HG03097 (cell line): Measurements from ENCODE around the gene RRAGD.

Experiments
- ATAC-seq: cut with Tn5 transposase; IDR thresholded peaks from one replicate; pipeline ENCODE4 v1.9.1; 2021; ENCODE audit not compliant: unreplicated experiment, low FRiP score

Gene RRAGD

DNA sequence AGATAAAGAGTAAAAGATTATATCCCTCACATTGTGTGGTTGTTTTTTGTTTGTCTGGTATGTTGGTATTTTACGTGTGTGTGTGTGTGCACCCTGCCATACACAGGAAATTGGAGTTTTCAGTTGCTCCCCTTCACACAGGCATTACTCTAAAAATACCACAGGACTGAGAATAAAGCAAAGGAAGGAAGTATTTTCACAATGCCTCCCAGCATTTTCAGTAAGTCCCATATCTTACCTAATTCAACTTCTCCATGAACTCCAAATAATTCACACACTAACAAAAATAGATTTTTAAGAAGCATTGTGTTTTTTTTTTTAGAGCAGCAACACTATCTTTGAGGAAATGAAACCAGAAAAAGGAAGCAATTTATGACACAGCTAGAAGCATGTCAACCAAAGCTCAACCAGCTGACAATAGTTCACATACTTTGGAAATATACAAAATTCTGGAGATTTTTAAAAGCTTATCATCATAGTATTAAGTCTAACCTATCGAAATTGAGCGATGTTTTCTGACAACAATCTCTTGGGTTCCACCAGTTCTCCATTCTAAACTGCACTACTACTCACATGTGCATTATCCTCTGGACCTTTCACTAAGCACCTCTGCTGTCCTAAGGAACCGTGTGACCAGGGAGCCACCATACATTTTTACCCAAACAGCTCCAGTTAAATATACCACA, 61.6 kb downstream of the RRAGD start:
- ATAC-seq = peak; percentile 28

DNA sequence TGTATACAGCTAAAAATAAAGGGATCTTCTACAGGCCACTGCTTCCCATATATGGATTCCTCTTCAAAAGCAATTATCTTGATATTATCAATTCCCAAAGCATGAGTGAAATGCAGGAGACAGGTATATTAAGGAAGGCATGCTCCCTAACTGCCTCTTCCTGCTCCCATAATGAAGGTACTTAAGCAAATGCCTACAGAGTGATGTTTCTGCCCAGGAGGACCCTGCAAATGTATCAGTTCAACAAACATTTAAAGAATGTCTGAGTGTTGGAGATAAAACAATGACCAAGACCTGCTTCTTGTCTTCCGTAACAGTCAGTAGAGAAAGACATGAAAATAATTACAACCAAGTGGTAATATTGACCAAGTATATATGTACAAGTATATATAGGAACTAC, 63.7 kb downstream of the RRAGD start:
- no peak for ATAC-seq

DNA sequence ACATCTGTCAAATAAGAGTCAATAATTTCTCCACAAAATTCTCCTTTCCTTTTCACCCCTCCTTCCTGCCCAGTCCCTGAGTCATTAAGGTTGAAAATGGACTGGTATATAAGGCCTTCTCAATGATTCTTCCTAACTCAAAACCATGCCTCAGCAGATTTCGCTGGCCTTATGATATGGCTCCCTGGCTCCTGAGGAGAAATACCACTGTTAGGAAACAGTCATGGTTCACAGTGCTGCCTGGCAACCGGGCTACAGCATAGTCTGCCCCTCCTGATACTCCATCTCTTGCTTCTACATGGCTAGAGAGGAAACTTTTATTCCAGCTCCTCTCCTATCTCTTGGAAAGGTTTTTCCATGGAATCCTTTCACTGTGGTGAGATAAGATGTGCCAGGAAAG, 64.2 kb downstream of the RRAGD start:
- no peak for ATAC-seq

DNA sequence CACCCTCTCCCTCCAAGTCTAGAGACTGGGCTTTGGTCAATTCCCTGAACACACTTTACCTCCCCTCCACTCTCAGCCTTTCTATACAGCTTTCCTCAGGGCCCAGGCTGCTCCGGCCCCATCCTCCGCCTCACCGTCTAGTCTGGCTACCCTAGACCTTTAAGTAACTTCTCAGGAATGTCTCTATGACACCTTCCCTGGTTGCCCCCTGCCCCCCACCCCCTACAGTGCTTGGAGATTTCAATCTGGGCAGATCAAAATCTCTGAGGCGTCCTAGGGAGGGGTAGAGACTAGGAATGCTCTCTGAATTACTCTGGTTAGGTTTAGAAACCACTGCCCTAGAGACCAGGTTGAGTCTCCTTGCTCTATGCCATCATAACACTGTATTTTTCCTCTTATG, 65.6 kb downstream of the RRAGD start:
- ATAC-seq = no peak

DNA sequence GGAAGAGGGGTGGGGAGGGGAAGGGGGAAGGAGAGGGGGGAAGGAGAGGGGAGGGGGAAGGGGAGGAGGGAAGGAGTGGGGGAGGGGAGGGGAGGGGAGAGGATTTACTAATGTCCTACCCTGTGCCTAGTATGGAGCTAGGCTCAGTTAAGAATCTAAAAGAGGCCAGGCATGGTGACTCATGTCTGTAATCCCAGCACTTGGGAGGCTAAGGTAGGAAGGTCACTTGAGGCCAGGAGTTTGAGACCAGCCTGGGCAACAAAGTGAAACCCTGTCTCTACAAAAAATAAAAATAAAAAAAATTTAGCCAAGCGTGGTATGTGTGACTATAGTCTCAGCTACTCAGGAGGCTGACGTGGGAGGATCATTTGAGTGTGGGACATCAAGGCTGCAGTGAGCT, 72.5 kb downstream of the RRAGD start:
- ATAC-seq = no peak

DNA sequence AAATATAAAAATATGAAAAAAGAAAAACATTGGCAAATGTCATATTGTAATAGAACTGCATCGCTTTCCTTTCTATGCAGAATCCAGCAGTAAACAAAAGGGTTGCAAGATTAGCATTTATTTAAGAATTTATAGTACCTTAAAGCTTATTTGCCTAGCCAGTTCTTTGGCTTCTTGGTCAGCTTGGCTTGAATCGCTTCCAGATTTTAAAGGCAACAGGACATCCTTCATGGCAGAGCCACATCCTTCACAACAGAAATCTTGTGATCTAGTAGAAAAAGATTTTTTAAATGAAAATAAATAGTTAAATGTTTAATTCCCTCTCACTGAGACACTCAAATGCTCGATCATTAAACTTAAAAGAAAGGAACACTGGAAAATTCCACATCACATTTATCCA, 76.9 kb downstream of the RRAGD start:
- no peak for ATAC-seq

DNA sequence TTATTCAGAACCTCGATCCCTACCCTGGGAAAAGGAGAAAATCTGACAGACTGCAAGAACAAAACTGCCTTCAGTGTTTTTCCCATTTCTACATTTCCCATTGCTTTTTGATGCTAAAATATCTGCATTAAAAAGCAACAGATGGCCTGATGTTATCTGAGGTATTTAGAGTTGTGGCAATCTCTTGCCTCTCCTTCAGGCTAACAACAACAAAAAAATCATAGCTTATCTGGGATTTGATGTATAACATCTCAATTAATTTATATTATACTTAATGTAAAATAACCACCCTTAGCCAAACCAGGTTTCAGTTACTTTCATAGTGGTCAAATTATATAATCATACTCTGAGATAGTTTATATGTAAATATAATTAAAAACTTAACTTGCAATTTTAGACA, 81.2 kb downstream of the RRAGD start:
- ATAC-seq = no peak

DNA sequence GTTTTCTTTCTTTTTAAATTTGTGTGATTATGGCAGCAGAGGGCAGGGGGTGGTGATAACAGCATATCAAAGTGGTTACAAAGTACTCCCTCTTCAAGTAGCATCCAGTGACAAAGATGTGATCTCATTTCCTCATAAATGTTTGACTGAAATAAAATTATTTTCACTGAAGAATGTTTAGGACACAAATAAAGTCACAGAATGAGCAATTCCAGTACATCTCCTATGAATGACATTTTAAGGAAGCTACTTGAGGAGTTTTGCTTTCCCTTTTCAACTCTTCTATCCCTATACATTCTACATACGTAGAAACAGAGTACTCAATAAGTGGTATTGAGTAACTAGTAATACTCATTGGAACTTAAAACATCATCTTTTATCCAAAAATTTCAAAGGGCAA, 83.1 kb downstream of the RRAGD start:
- no peak for ATAC-seq

DNA sequence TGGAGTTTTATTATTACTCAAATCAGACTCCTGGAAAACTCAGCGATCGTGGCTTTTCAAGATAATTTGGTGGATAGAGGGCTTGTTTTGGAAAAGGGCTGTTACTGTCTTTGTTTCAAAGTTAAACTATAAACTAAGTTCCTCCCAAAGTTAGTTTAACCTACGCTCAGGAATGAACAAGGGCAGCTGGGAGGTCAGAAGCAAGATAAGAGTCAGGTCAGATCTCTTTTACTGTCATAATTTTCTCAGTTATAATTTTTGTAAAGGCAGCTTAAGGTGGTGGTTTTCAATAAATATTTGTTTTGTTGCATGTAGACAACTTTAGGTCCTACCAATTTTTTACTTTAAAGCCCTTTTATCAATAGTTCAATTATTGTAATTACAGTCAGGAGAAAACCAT, 87.8 kb downstream of the RRAGD start:
- no peak for ATAC-seq

DNA sequence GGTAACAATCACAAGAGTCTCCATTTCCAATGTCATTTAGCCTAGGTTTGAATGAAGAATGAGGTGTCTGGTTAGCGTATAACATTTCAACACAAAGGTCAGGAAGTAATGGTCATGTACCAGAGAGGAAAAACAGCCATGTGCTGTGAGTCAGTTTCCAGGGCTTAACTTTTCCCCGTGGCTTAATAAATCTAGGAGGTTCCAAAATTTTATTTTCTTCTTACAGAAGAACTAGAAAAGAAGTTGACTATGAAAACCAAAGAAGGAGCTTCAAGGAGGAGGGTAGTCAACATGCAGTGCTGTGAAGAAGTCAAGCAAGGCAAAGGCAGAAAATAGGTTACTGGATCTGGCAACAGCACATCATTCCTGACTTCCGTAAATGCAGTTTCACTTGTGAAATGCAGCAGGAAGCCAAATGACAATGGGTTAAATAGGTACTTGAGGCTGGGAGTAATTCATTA, 88.5 kb downstream of the RRAGD start:
- ATAC-seq = no peak

DNA sequence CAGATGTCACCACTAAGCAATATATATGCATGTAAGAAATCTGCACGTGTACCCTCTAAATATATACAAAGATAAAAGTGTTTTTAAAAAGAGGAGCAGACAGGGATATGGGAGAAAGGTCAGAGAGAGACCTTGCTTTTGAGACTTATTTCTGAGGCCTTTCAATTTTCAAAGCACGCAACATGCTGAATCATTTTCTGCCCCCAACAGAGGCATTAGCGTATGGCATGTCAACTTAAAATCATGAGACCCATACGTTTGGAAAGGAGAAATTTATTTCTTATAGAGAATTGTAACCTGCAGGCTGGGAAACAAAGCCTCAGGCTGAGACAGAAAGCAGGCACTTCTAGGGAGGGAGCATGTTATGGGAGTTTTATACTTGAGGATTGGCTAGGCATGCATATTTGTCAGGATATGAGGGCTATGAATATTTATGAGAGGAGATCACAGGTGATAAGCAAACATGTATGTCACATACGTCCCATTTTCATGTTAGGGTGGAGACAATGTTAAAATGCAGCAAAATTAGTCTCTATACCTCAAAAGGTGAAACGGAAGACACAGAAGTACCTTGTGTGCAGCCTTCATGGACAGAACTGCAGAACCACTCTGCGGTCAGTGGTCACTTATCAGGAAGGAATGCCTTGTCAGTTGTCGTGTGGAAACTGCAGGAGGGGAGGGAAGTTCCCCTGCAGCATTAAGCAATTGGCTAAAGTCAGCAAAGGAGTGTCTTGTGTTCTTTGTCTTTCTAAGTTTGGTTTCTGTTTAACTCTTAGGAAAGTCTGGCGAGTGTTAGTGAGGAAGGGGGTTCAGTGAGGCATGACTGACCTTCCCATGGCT, 90.7 kb downstream of the RRAGD start:
- ATAC-seq = no peak

DNA sequence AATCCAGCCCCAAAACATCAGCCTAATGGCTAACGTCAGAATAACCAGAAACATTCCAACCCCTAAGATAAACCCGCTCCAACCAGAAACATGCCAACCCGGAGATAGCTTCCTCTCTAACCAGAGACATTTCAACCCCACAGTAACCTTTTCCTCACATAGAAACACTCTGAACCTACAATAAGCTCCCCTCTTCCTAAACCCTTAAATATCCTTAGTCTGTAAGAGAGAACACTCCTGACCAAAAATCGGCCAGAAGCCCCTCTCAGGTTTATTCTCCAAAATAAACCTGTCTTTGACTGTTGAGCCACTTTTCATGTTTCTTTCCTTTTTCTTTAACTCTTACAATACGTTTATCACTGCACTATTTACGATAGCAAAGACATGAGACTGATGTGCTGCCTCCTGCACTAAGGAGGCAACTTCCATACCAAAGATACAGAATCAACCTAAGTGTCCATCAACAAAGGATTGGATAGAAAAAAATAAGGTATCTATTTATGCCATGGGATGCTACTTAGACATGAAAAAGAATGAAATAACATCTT, 92.0 kb downstream of the RRAGD start:
- no peak for ATAC-seq

DNA sequence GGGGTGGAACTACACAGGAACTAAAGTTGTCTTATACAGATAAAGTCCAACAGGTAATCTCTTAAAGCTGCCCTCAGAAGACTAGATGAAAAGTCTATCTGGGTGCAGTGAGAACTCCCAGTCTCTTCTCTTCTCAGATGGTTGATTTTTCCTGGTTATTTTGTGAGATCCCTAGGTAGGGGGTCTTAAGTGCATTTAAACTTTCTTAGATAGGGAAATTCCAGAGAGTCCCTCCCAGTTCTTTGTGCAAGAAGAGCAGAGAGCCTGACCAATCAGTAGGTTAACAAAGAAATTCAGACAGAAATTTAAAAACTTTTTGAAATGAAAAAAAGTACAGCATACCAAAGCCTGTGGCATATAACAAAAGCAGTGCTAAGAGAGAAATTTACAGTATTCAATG, 95.0 kb downstream of the RRAGD start:
- no peak for ATAC-seq

DNA sequence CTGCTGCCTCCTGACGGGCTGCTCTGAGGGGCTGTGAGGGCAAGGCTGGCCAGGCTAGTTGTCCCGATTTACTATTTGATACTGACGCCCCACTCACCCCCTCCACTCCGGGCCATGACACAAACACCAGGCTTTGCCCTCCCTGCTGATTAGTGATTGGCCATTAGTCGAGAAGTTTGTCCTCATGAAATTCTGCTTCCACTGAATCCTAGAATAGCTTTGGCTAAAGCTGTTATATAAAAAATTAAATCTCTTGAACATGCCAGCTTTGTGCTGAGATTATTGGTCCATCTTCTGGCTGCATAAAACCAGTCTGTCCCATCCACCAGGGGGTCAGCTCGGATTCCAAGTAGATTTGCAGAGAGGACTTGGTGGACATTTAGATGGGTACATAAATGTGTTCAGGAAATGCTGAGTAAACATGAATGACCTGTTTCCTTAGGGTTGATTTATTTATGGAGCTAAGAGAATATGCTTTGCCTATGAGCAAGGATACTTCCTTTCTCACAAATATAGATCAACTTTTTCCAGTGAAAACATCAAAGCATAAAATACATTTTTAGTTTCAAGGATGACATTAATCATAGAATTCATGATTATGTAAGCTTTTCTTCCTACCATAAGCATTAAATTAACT, 96.7 kb downstream of the RRAGD start, which contains the start of gene GABRR2:
Gene GABRR2, minus strand, starts transcription at position 51 of the 637 bp plus-strand sequence. CDS start 134 bp downstream, outside the sequence.
- no peak for ATAC-seq

DNA sequence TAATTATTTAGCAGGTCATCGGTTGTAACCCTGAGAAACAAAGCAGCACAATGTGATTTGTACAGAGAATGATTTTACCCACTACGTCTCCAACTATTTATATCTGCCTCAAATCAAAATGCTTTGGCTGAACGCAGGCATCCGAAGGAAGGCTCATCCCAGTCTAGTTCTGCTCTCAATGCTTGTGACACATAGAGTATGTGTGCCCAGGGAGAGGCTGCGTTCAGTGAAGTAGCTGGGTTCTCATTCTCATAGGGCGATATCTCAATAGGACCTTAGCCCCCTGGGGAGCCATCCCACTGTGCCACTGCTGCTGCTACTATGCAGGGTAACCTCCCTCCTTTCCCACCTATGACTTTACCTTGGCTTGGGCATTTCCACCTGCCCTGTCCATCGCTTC, 97.4 kb downstream of the RRAGD start:
- ATAC-seq = no peak
